ENCODE measurements around the gene LRBA. TPM values are rescaled to one million over a fixed set of nuclear protein-coding genes. Genes with fewer than 3 reads are reported as not detected.

The LRBA gene
- total RNA-seq, 1 experiment from 2014 or later = 69.1 TPM

DNA sequence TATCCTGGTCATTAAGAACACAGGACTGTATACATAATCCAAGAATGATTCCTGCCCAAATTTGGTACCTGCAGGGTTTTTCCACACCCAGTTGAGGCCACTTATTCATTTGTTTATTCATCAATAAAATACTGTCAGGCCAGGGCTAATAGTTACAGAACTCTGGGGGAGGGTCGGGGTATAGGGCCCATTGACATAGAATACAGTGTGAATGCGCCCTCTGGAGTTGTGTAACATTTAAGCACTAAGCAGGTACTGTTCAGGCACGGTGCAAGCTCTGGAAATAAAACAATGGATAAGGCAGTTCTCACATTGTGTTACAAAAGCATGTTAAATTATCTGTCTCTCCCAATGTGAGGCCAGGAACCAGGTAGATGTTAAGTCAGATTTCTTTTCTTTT, 30.8 kb upstream of the LRBA start (continued):
- TF ChIP-seq, protein P1, sequence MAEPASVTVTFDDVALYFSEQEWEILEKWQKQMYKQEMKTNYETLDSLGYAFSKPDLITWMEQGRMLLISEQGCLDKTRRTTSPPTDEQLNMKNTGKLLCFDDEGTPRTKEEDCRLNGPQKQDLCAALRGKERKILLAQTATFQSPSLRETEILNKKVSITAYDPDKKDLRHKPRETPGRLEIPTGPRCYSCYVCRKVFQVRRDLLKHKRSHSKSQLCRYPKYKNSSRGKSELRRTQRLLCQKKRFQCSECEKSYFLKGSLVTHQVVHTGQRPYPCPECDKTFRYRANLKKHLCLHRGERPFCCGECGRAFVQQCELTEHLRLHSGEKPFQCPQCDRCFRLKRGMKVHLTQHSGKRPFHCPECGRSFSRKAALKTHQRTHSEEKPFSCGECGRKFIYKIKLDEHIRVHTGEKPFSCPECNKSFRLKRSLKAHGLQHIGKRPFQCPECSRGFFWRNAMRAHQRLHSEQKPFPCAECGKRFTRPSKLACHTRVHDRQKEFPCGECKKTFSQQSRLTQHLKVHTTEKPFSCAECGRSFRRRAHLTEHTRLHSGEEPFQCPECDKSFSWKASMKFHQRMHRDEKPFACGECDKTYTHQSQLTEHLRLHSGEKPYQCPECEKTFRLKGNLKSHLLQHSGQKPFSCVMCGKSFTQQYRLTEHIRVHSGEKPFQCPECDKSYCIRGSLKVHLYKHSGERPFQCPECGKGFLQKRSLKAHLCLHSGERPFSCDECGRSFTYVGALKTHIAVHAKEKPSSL (CRISPR knock-in tag; conservative IDR thresholded peaks at IDR 0.05) = no peak
- TF ChIP-seq, protein P2, sequence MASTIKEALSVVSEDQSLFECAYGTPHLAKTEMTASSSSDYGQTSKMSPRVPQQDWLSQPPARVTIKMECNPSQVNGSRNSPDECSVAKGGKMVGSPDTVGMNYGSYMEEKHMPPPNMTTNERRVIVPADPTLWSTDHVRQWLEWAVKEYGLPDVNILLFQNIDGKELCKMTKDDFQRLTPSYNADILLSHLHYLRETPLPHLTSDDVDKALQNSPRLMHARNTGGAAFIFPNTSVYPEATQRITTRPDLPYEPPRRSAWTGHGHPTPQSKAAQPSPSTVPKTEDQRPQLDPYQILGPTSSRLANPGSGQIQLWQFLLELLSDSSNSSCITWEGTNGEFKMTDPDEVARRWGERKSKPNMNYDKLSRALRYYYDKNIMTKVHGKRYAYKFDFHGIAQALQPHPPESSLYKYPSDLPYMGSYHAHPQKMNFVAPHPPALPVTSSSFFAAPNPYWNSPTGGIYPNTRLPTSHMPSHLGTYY (CRISPR knock-in tag; IDR thresholded peaks at IDR 0.05) = no peak
- TF ChIP-seq HMGA2 (CRISPR knock-in tag; IDR thresholded peaks at IDR 0.05) (no peak), TCF7 (CRISPR knock-in tag; IDR thresholded peaks at IDR 0.05; ENCODE audit: low read depth) (no peak), MYBL2 (CRISPR knock-in tag; IDR thresholded peaks at IDR 0.05) (no peak)

- ChIA-PET CTCF (no interaction called here), POLR2A (no interaction called here)
- TF ChIP-seq NR3C1 (CRISPR knock-in tag; conservative IDR thresholded peaks at IDR 0.05; ENCODE audit: low read depth) = no peak
- DNase-seq (ENCODE audit: low spot score) = no peak
- no peak overlapping the region for H3K4me3 Mint-ChIP-seq
- peak overlapping the region; percentile 86 for H3K27ac Mint-ChIP-seq
- no peaks in the 10 kb centered on the region for H3K27me3 Mint-ChIP-seq (ENCODE audit: low read depth)
- H3K4me1 Mint-ChIP-seq = peaks cover 16% of the 10 kb centered on the region
- ATAC-seq = no peak
- H3K36me3 Mint-ChIP-seq = peaks cover 12% of the 10 kb centered on the region; the same call in 1 of the 2 replicates
- H3K9me3 Mint-ChIP-seq = 0 out of 2 replicates have a peak, but pooled peaks cover under 1% of the 10 kb centered on the region
These were observed 28.9 kb upstream of the LRBA start for GRCh38 chr4:151043803-151044515.

DNA sequence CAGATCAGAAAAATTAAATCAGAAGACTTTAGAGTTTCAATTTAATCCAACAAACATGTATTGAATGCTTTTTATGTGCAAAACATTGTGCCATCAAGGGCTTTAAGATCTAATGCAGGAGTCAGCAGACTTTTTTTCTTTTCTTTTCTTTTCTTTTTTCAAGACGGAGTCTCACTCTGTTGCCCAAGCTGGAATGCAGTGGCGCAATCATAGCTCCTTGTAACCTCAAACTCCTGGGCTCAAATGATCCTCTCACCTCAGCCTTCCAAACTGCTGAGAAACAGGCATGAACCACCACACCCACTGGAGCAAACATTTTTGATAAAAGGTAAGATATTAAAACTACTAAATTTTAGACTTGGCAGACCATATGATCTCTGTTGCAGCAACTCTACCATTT, 24.6 kb upstream of the LRBA start:
- DNase-seq (ENCODE audit: low spot score) (no peak), ATAC-seq (no peak)
- POLR2A ChIA-PET = no interaction called here
- Mint-ChIP-seq H3K36me3 (peaks cover 22% of the 10 kb centered on the region), H3K27me3 (ENCODE audit: low read depth) (no peaks in the 10 kb centered on the region), H3K4me1 (peaks cover 13% of the 10 kb centered on the region), H3K9me3 (peaks cover 11% of the 10 kb centered on the region; the same call in 1 of the 2 replicates), H3K27ac (no peak overlapping the region), H3K4me3 (no peak overlapping the region)
- no peak for TF ChIP-seq ZNF219 (CRISPR knock-in tag; IDR thresholded peaks at IDR 0.05; ENCODE audit: borderline replicate concordance)
- CTCF ChIA-PET = no interaction called here

- no peak overlapping the region for H3K4me3 Mint-ChIP-seq
- DNase-seq (ENCODE audit: low spot score) = no peak
- H3K36me3 Mint-ChIP-seq = peaks cover 22% of the 10 kb centered on the region
- no peaks in the 10 kb centered on the region for H3K27me3 Mint-ChIP-seq (ENCODE audit: low read depth)
- H3K4me1 Mint-ChIP-seq = peaks cover 13% of the 10 kb centered on the region
- peaks cover 11% of the 10 kb centered on the region; the same call in 1 of the 2 replicates for H3K9me3 Mint-ChIP-seq
- ChIA-PET CTCF (no interaction called here), POLR2A (interaction anchor here (0.6 kb wide), 1 partner anchor 46 kb away, joined by 4 read pairs; no protein-coding TSS in a partner anchor)
- ATAC-seq = no peak
- H3K27ac Mint-ChIP-seq = peak overlapping the region; percentile 65; the same call in 1 of the 2 replicates
- TF ChIP-seq, protein P3, sequence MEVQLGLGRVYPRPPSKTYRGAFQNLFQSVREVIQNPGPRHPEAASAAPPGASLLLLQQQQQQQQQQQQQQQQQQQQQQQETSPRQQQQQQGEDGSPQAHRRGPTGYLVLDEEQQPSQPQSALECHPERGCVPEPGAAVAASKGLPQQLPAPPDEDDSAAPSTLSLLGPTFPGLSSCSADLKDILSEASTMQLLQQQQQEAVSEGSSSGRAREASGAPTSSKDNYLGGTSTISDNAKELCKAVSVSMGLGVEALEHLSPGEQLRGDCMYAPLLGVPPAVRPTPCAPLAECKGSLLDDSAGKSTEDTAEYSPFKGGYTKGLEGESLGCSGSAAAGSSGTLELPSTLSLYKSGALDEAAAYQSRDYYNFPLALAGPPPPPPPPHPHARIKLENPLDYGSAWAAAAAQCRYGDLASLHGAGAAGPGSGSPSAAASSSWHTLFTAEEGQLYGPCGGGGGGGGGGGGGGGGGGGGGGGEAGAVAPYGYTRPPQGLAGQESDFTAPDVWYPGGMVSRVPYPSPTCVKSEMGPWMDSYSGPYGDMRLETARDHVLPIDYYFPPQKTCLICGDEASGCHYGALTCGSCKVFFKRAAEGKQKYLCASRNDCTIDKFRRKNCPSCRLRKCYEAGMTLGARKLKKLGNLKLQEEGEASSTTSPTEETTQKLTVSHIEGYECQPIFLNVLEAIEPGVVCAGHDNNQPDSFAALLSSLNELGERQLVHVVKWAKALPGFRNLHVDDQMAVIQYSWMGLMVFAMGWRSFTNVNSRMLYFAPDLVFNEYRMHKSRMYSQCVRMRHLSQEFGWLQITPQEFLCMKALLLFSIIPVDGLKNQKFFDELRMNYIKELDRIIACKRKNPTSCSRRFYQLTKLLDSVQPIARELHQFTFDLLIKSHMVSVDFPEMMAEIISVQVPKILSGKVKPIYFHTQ (CRISPR knock-in tag; IDR thresholded peaks at IDR 0.05) = no peak
- TF ChIP-seq NR3C1 (CRISPR knock-in tag; conservative IDR thresholded peaks at IDR 0.05; ENCODE audit: low read depth) = no peak
- TF ChIP-seq, protein P4, sequence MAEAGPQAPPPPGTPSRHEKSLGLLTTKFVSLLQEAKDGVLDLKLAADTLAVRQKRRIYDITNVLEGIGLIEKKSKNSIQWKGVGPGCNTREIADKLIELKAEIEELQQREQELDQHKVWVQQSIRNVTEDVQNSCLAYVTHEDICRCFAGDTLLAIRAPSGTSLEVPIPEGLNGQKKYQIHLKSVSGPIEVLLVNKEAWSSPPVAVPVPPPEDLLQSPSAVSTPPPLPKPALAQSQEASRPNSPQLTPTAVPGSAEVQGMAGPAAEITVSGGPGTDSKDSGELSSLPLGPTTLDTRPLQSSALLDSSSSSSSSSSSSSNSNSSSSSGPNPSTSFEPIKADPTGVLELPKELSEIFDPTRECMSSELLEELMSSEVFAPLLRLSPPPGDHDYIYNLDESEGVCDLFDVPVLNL (CRISPR knock-in tag; IDR thresholded peaks at IDR 0.05; ENCODE audit: borderline replicate concordance, low read depth) = no peak
- TF ChIP-seq SMAD3 (CRISPR knock-in tag; IDR thresholded peaks at IDR 0.05; ENCODE audit: borderline replicate concordance) = no peak
- no peak for TF ChIP-seq ZNF219 (CRISPR knock-in tag; IDR thresholded peaks at IDR 0.05; ENCODE audit: borderline replicate concordance)
- no peak for TF ChIP-seq ESRRA (CRISPR knock-in tag; IDR thresholded peaks at IDR 0.05; ENCODE audit: borderline replicate concordance)
- TF ChIP-seq, protein P5, sequence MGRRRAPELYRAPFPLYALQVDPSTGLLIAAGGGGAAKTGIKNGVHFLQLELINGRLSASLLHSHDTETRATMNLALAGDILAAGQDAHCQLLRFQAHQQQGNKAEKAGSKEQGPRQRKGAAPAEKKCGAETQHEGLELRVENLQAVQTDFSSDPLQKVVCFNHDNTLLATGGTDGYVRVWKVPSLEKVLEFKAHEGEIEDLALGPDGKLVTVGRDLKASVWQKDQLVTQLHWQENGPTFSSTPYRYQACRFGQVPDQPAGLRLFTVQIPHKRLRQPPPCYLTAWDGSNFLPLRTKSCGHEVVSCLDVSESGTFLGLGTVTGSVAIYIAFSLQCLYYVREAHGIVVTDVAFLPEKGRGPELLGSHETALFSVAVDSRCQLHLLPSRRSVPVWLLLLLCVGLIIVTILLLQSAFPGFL (CRISPR knock-in tag; IDR thresholded peaks at IDR 0.05; ENCODE audit: borderline replicate concordance) = no peak
- TF ChIP-seq, protein P6, sequence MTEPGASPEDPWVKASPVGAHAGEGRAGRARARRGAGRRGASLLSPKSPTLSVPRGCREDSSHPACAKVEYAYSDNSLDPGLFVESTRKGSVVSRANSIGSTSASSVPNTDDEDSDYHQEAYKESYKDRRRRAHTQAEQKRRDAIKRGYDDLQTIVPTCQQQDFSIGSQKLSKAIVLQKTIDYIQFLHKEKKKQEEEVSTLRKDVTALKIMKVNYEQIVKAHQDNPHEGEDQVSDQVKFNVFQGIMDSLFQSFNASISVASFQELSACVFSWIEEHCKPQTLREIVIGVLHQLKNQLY (CRISPR knock-in tag; IDR thresholded peaks at IDR 0.05) = no peak
- TF ChIP-seq E2F1 (CRISPR knock-in tag; IDR thresholded peaks at IDR 0.05) = no peak
- no peak for TF ChIP-seq MYBL2 (CRISPR knock-in tag; IDR thresholded peaks at IDR 0.05)
These were observed 23.5 kb upstream of the LRBA start for GRCh38 chr4:151038452-151039157.
